Measurements from ENCODE around the gene FOXP4.

DNA sequence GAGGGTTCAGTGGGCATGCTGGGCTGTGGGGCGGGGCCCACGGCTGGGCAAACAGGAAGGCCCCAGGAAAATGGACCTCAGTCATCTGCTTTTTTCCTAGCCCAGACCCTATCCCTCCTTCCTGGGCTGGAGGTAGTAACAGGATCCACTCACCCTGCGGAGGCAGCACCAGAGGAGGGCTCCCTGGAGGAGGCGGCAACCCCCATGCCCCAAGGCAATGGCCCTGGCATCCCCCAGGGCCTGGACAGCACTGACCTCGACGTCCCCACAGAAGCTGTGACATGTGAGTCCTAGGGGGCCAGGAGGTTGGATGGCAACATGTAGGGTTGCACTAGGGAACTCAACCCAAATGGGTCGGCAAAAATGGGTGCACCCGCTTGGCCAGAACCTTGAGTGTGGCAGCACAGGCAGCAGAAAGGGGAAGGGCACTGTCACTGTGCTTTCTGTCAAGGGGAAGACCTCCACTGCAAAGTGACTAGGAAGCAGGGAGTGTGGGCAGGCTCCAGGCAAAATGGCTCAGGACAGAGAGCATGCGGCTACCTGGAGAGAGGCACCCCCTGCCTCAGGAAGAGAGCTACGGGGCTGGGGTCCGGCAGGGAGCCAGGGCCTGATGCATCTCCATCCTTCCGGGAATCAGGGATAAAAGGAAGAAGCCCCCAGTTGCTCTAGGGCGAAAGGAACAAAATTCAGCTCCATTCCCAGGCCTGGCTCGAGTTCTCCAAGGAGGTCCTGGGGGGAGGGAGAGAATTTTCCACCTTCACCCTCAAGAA lies 100.0 kb downstream of the FOXP4 start:
- TF ChIP-seq CTCF (conservative IDR thresholded peaks at IDR 0.05; ENCODE audit: low read length) (no peak), EZH2phosphoT487 (IDR thresholded peaks at IDR 0.05; ENCODE audit: borderline replicate concordance, low read depth, low read length) (no peak)

Data from OCI-LY7 (cell line).